Activated CD4-positive, alpha-beta T cell treated with anti-CD3 and anti-CD28 coated beads, Interleukin-2, amount 10 ng/mL, durations not matched to agents 24 days and 14 days (primary cell): ENCODE results near the gene FAM13C. TPM values are rescaled to one million over a fixed set of nuclear protein-coding genes. Genes with fewer than 3 reads are reported as not detected.
"Not testable (repeated sequence)": the region's sequence is repeated elsewhere in the genome, so short reads cannot be mapped to it uniquely, and the experiment has no call there.

Experiments used
- DNase-seq: peaks from one replicate; pipeline ENCODE4 v3.0.0; 2022
- H3K27ac Mint-ChIP-seq: one replicate; pipeline ENCODE4 v1.8.0; 2022; ENCODE audit warnings: mild to moderate bottlenecking, mixed read lengths
- H3K27me3 Mint-ChIP-seq: one replicate; pipeline ENCODE4 v1.8.0; 2022; ENCODE audit warnings: mixed read lengths
- H3K36me3 Mint-ChIP-seq: one replicate; pipeline ENCODE4 v1.8.0; 2022; ENCODE audit warnings: low read depth, mild to moderate bottlenecking, mixed read lengths
- H3K4me1 Mint-ChIP-seq: one replicate; pipeline ENCODE4 v1.8.0; 2021; ENCODE audit warnings: mixed read lengths
- H3K4me3 Mint-ChIP-seq: one replicate; pipeline ENCODE4 v1.8.0; 2022; ENCODE audit warnings: mild to moderate bottlenecking, moderate library complexity, mixed read lengths
- H3K9me3 Mint-ChIP-seq: one replicate; pipeline ENCODE4 v1.8.0; 2021; ENCODE audit warnings: mixed read lengths
- intact Hi-C: fragments of 100-400 bp; cut with micrococcal nuclease; formaldehyde crosslinking; loops from one replicate; pipeline ENCODE4 v1.15.1; 2023
- total RNA-seq: library from RNA; stranded (reverse); gene quantifications from 2 replicates; pipeline ENCODE4 v1.2.3, GENCODE V29; 2022

FAM13C gene
- total RNA-seq, 1 donor from 2014 or later = not detected

- no peak for DNase-seq
- H3K36me3 Mint-ChIP-seq = no peaks in the 10 kb centered on the region
- no peaks in the 10 kb centered on the region for H3K4me1 Mint-ChIP-seq
- no peak overlapping the region for H3K27ac Mint-ChIP-seq
- H3K9me3 Mint-ChIP-seq = no peaks in the 10 kb centered on the region
- intact Hi-C loops = loop anchor here (5.0 to 10.0 kb wide), 2 partner anchors 382 to 804 kb away; no protein-coding TSS in a partner anchor
- no peak overlapping the region for H3K4me3 Mint-ChIP-seq
- peaks cover 2% of the 10 kb centered on the region for H3K27me3 Mint-ChIP-seq
Observed at GRCh38 chr10:59240582-59241183, 121.7 kb downstream of the FAM13C start.

GRCh38 chr10:59239108-59239507 is 123.2 kb downstream of the FAM13C start:
- H3K4me1 Mint-ChIP-seq, H3K27ac Mint-ChIP-seq, DNase-seq, H3K4me3 Mint-ChIP-seq, H3K27me3 Mint-ChIP-seq, H3K9me3 Mint-ChIP-seq, H3K36me3 Mint-ChIP-seq: not testable (repeated sequence)
- intact Hi-C loops = loop anchor here (10.0 kb wide), 2 partner anchors 284 to 454 kb away; no protein-coding TSS in a partner anchor

GRCh38 chr10:59237775-59238174 is 124.6 kb downstream of the FAM13C start:
- H3K9me3 Mint-ChIP-seq = no peaks in the 10 kb centered on the region
- no peaks in the 10 kb centered on the region for H3K4me1 Mint-ChIP-seq
- H3K4me3 Mint-ChIP-seq = no peak overlapping the region
- intact Hi-C loops = loop anchor here (10.0 kb wide), 2 partner anchors 283 to 453 kb away; no protein-coding TSS in a partner anchor
- no peak overlapping the region for H3K27ac Mint-ChIP-seq
- no peak for DNase-seq
- no peaks in the 10 kb centered on the region for H3K36me3 Mint-ChIP-seq
- peaks cover 2% of the 10 kb centered on the region for H3K27me3 Mint-ChIP-seq

- Mint-ChIP-seq H3K27ac (no peak overlapping the region), H3K4me1 (no peaks in the 10 kb centered on the region), H3K36me3 (no peaks in the 10 kb centered on the region), H3K27me3 (peaks cover 2% of the 10 kb centered on the region), H3K9me3 (no peaks in the 10 kb centered on the region), H3K4me3 (no peak overlapping the region)
- no peak for DNase-seq
- intact Hi-C loops = loop anchor here (10.0 kb wide), 2 partner anchors 281 to 451 kb away; no protein-coding TSS in a partner anchor
Observed at GRCh38 chr10:59236064-59236697, 126.2 kb downstream of the FAM13C start.

- peaks cover 2% of the 10 kb centered on the region for H3K27me3 Mint-ChIP-seq
- no peak overlapping the region for H3K27ac Mint-ChIP-seq
- H3K4me1 Mint-ChIP-seq = no peaks in the 10 kb centered on the region
- H3K36me3 Mint-ChIP-seq = no peaks in the 10 kb centered on the region
- no peak for DNase-seq
- H3K9me3 Mint-ChIP-seq = no peaks in the 10 kb centered on the region
- intact Hi-C loops = loop anchor here (10.0 kb wide), 2 partner anchors 280 to 450 kb away; no protein-coding TSS in a partner anchor
- H3K4me3 Mint-ChIP-seq = no peak overlapping the region
Observed at GRCh38 chr10:59234816-59235429, 127.4 kb downstream of the FAM13C start.

GRCh38 chr10:59234194-59234593 is 128.2 kb downstream of the FAM13C start:
- H3K4me3 Mint-ChIP-seq = no peak overlapping the region
- no peaks in the 10 kb centered on the region for H3K9me3 Mint-ChIP-seq
- no peak overlapping the region for H3K27ac Mint-ChIP-seq
- intact Hi-C loops = loop anchor here (10.0 kb wide), 2 partner anchors 279 to 449 kb away; no protein-coding TSS in a partner anchor
- H3K27me3 Mint-ChIP-seq = peaks cover 2% of the 10 kb centered on the region
- H3K4me1 Mint-ChIP-seq = no peaks in the 10 kb centered on the region
- H3K36me3 Mint-ChIP-seq = no peaks in the 10 kb centered on the region
- DNase-seq = no peak

- intact Hi-C loops = no loop called here
- H3K4me3 Mint-ChIP-seq = no peak overlapping the region
- H3K9me3 Mint-ChIP-seq = no peaks in the 10 kb centered on the region
- no peaks in the 10 kb centered on the region for H3K36me3 Mint-ChIP-seq
- DNase-seq = no peak
- no peaks in the 10 kb centered on the region for H3K27me3 Mint-ChIP-seq
- no peaks in the 10 kb centered on the region for H3K4me1 Mint-ChIP-seq
- H3K27ac Mint-ChIP-seq = no peak overlapping the region
Observed at GRCh38 chr10:59229441-59229840, 132.9 kb downstream of the FAM13C start.

- Mint-ChIP-seq H3K36me3 (no peaks in the 10 kb centered on the region), H3K4me3 (no peak overlapping the region), H3K27ac (no peak overlapping the region), H3K9me3 (no peaks in the 10 kb centered on the region), H3K4me1 (no peaks in the 10 kb centered on the region), H3K27me3 (no peaks in the 10 kb centered on the region)
- DNase-seq = no peak
- intact Hi-C loops = no loop called here
Observed at GRCh38 chr10:59227136-59227673, 135.1 kb downstream of the FAM13C start.

GRCh38 chr10:59225211-59225610 is 137.1 kb downstream of the FAM13C start:
- no peak for DNase-seq
- no peaks in the 10 kb centered on the region for H3K9me3 Mint-ChIP-seq
- H3K4me1 Mint-ChIP-seq = no peaks in the 10 kb centered on the region
- no peak overlapping the region for H3K27ac Mint-ChIP-seq
- intact Hi-C loops = no loop called here
- no peak overlapping the region for H3K4me3 Mint-ChIP-seq
- H3K27me3 Mint-ChIP-seq = no peaks in the 10 kb centered on the region
- H3K36me3 Mint-ChIP-seq = no peaks in the 10 kb centered on the region

GRCh38 chr10:59223597-59223996 is 138.8 kb downstream of the FAM13C start:
- H3K4me1 Mint-ChIP-seq, H3K9me3 Mint-ChIP-seq, DNase-seq, H3K36me3 Mint-ChIP-seq, H3K4me3 Mint-ChIP-seq, intact Hi-C loops, H3K27me3 Mint-ChIP-seq, H3K27ac Mint-ChIP-seq: not testable (repeated sequence)

GRCh38 chr10:59222788-59223187 is 139.6 kb downstream of the FAM13C start:
- intact Hi-C loops = no loop called here
- Mint-ChIP-seq H3K27me3 (no peaks in the 10 kb centered on the region), H3K4me3 (no peak overlapping the region), H3K27ac (no peak overlapping the region), H3K36me3 (no peaks in the 10 kb centered on the region), H3K4me1 (no peaks in the 10 kb centered on the region), H3K9me3 (no peaks in the 10 kb centered on the region)
- no peak for DNase-seq

- Mint-ChIP-seq H3K9me3 (no peaks in the 10 kb centered on the region), H3K4me3 (no peak overlapping the region), H3K27ac (no peak overlapping the region), H3K4me1 (no peaks in the 10 kb centered on the region), H3K36me3 (no peaks in the 10 kb centered on the region), H3K27me3 (no peaks in the 10 kb centered on the region)
- DNase-seq = no peak
- intact Hi-C loops = no loop called here
Observed at GRCh38 chr10:59216178-59216869, 146.0 kb downstream of the FAM13C start.

GRCh38 chr10:59214160-59214559 is 148.2 kb downstream of the FAM13C start:
- H3K27me3 Mint-ChIP-seq = no peaks in the 10 kb centered on the region
- no peak overlapping the region for H3K27ac Mint-ChIP-seq
- H3K9me3 Mint-ChIP-seq = no peaks in the 10 kb centered on the region
- DNase-seq = no peak
- H3K4me3 Mint-ChIP-seq = no peak overlapping the region
- intact Hi-C loops = no loop called here
- H3K4me1 Mint-ChIP-seq = no peaks in the 10 kb centered on the region
- no peaks in the 10 kb centered on the region for H3K36me3 Mint-ChIP-seq
